Measurements from ENCODE around the gene CARD11.
"Not testable (repeated sequence)": the region's sequence is repeated elsewhere in the genome, so short reads cannot be mapped to it uniquely, and the experiment has no call there.

CARD11 gene

GRCh38 chr7:2923291-2923781, 120.3 kb downstream of the CARD11 start:
- Histone ChIP-seq H3K27me3 (replicated peaks) (peaks cover 6% of the 10 kb centered on the region), H3K36me3 (replicated peaks) (no peaks in the 10 kb centered on the region)
- in situ Hi-C loops (cut with HindIII; ENCODE audit: low pct_ligation_motif_present, low sequenced_read_pairs), result no loop called here

GRCh38 chr7:2922866-2923265, 120.8 kb downstream of the CARD11 start:
- Histone ChIP-seq H3K36me3 (replicated peaks) (no peaks in the 10 kb centered on the region), H3K27ac (no peak overlapping the region), H3K4me3 (ENCODE audit: low read depth, low read length) (no peak overlapping the region), H3K27me3 (replicated peaks) (peaks cover 4% of the 10 kb centered on the region)
- TF ChIP-seq CTCF (IDR thresholded peaks at IDR 0.05; ENCODE audit: low read depth, low read length, missing control alignments), result no peak
- in situ Hi-C loops (cut with HindIII; ENCODE audit: low pct_ligation_motif_present, low sequenced_read_pairs), result no loop called here
- no peak for DNase-seq

More at GRCh38 chr7:2923291-2923781, 120.3 kb downstream of the CARD11 start:
- Histone ChIP-seq H3K27ac (no peak overlapping the region), H3K4me3 (ENCODE audit: low read depth, low read length) (no peak overlapping the region)
- TF ChIP-seq CTCF (IDR thresholded peaks at IDR 0.05; ENCODE audit: low read depth, low read length, missing control alignments), result no peak
- DNase-seq, result no peak

GRCh38 chr7:2922348-2922691, 121.3 kb downstream of the CARD11 start:
- DNase-seq, result no peak
- Histone ChIP-seq H3K4me3 (ENCODE audit: low read depth, low read length) (no peak overlapping the region), H3K27ac (no peak overlapping the region), H3K27me3 (replicated peaks) (peaks cover 2% of the 10 kb centered on the region), H3K36me3 (replicated peaks) (no peaks in the 10 kb centered on the region)
- no peak for TF ChIP-seq CTCF (IDR thresholded peaks at IDR 0.05; ENCODE audit: low read depth, low read length, missing control alignments)
- in situ Hi-C loops (cut with HindIII; ENCODE audit: low pct_ligation_motif_present, low sequenced_read_pairs), result no loop called here

DNA sequence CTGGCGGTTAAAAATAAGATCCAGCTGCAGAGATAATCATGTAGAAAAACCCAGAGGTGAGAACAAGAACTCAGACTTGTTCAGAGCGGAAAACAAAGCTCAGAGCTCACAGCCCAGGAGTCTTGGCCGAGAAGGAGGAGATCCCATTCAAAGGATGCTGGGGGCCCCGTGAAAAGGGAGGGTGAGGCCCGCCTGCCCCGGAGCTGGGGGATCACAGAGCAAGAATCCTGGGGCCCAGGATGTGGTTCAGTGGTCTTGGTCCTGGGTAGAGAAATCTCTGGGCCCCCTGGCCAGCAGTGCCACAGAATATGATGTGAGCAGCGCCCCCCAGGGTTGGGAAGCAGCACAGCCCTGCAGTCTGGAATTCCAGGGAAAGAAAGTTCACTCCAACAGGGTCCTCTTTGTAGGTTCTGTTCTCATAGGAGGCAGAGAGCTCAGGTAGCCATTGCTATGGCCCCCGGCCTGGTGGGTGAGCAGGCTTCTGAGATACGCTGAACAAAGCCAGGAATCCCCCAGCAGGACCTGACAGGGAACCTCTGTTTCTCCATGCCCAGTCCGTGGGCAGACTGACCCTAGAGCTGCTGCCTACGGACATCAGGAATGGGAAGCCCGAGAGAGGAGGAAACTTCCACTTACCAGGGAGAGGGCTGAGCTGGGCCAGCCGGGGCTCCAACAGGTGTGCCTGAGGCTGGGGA, 121.9 kb downstream of the CARD11 start:
- H3K27ac ChIP-seq, result no peak overlapping the region
- H3K4me3 ChIP-seq (ENCODE audit: low read depth, low read length), result no peak overlapping the region
- in situ Hi-C loops (cut with HindIII; ENCODE audit: low pct_ligation_motif_present, low sequenced_read_pairs), result no loop called here
- H3K36me3 ChIP-seq (replicated peaks), result no peaks in the 10 kb centered on the region
- H3K27me3 ChIP-seq (replicated peaks), result peaks cover 2% of the 10 kb centered on the region
- TF ChIP-seq CTCF (IDR thresholded peaks at IDR 0.05; ENCODE audit: low read depth, low read length, missing control alignments), result peak; percentile 65
- DNase-seq, result no peak

- Histone ChIP-seq H3K4me3 (ENCODE audit: low read depth, low read length) (no peak overlapping the region), H3K36me3 (replicated peaks) (no peaks in the 10 kb centered on the region), H3K27me3 (replicated peaks) (peaks cover 2% of the 10 kb centered on the region), H3K27ac (no peak overlapping the region)
- in situ Hi-C loops (cut with HindIII; ENCODE audit: low pct_ligation_motif_present, low sequenced_read_pairs), result no loop called here
- no peak for DNase-seq
- no peak for TF ChIP-seq CTCF (IDR thresholded peaks at IDR 0.05; ENCODE audit: low read depth, low read length, missing control alignments)
Observed at GRCh38 chr7:2920956-2921652, 122.6 kb downstream of the CARD11 start.

- H3K4me3 ChIP-seq (ENCODE audit: low read depth, low read length); in situ Hi-C loops (cut with HindIII; ENCODE audit: low pct_ligation_motif_present, low sequenced_read_pairs); DNase-seq; H3K36me3 ChIP-seq (replicated peaks); H3K27ac ChIP-seq; H3K27me3 ChIP-seq (replicated peaks): not testable (repeated sequence)
Observed at GRCh38 chr7:2920480-2920879, 123.2 kb downstream of the CARD11 start.

Measured in brain microvascular endothelial cell (primary cell).